K562 (cell line): Measurements from ENCODE around the gene MFAP3. TPM values are rescaled to one million over a fixed set of nuclear protein-coding genes. Genes with fewer than 3 reads are reported as not detected.

Experiments
- ATAC-seq: fragments of 200-7000 bp; cut with Tn5 transposase; 3 replicates; pipeline ENCODE4 v1.9.1; 2020; ENCODE audit warnings: moderate library complexity
- BruUV-seq: library from RNA; stranded (reverse); fragments of 400-500 nt; replicated peaks from 2 replicates; lab custom pipeline; 2021; lab: Mats Ljungman, UMichigan
- CTCF ChIA-PET: fragments of 300-600 bp; formaldehyde crosslinking; extraction: SDS; loops from one replicate; lab custom pipeline; 2021; ENCODE audit warnings: low intra/inter-chr PET ratio; lab: Yijun Ruan, JAX
- POLR2A ChIA-PET: fragments of 300-600, 350-650 bp; sonication (Branson Sonifier 250); formaldehyde crosslinking; extraction: SDS; loops from one replicate; lab custom pipeline; 2021; ENCODE audit warnings: antibody characterized with exemption, inconsistent platforms; lab: Yijun Ruan, JAX
- DNase-seq, 4 experiments: peaks; one replicate each; pipeline versions ENCODE4 v3.0.0 to v3.0.0-alpha.2; 2011 to 2018; ENCODE audit warnings: low spot score in 3 of 4, mixed read lengths in 3 of 4; ENCODE audit errors: extremely low read depth in 1 of 4
- FAIRE-seq: peaks from 2 replicates; lab custom pipeline; 2011; peaks lifted over from hg19 to GRCh38; lab: Jason Lieb, UNC
- H2AFZ ChIP-seq: 2 replicates; pipeline ENCODE4 v1.6.0; 2011; ENCODE audit warnings: low read depth, low read length, control low read depth, inconsistent platforms
- H3K27ac ChIP-seq: fragments of 200-600 bp; 3 replicates; pipeline ENCODE4 v1.8.0; 2011; ENCODE audit warnings: low read depth, mild to moderate bottlenecking, control low read depth, inconsistent platforms, low read length, moderate library complexity, mixed read lengths; ENCODE audit errors: extremely low read depth
- H3K27me3 ChIP-seq, 2 experiments: fragments of 300-600 bp in 1 of 2; 2 replicates in 1 of 2; 3 replicates in 1 of 2; pipeline versions ENCODE4 v1.6.0 to v1.8.0; 2011; ENCODE audit warnings: inconsistent platforms in 2 of 2, low read length in 2 of 2, mild to moderate bottlenecking in 1 of 2, mixed read lengths in 1 of 2, moderate library complexity in 1 of 2; ENCODE audit not compliant: control insufficient read depth in 2 of 2, insufficient read depth in 2 of 2
- H3K36me3 ChIP-seq: fragments of 300-600 bp; 3 replicates; pipeline ENCODE4 v1.8.0; 2011; ENCODE audit warnings: mild to moderate bottlenecking, low read length, inconsistent platforms; ENCODE audit not compliant: control insufficient read depth, insufficient read depth
- H3K4me1 ChIP-seq, 2 experiments: fragments of 200-600 bp in 1 of 2; replicated peaks in 1 of 2; 2 replicates in 1 of 2; 3 replicates in 1 of 2; pipeline versions ENCODE4 v1.5.1 to v1.8.0; 2011; ENCODE audit warnings: inconsistent platforms in 2 of 2, low read length in 2 of 2, mild to moderate bottlenecking in 1 of 2, mixed read lengths in 1 of 2, moderate library complexity in 1 of 2; ENCODE audit not compliant: control insufficient read depth in 2 of 2, insufficient read depth in 2 of 2
- H3K4me2 ChIP-seq: 2 replicates; pipeline ENCODE4 v1.6.1; 2011; ENCODE audit warnings: low read length, control low read depth, inconsistent platforms, mixed read lengths; ENCODE audit not compliant: insufficient read depth
- H3K4me3 ChIP-seq: fragments of 200-600 bp; sonication (generic), shearing (Covaris generic); 2 replicates; pipeline ENCODE4 v1.5.1; 2016; ENCODE audit warnings: control low read depth, inconsistent platforms
- H3K79me2 ChIP-seq: fragments of 200-600 bp; 3 replicates; pipeline ENCODE4 v1.8.0; 2011; ENCODE audit warnings: low read length, inconsistent platforms; ENCODE audit not compliant: control insufficient read depth, insufficient read depth
- H3K9ac ChIP-seq, 2 experiments: 2 replicates each; pipeline versions ENCODE4 v1.6.0 to v1.6.1; 2011; ENCODE audit warnings: low read depth in 2 of 2, low read length in 2 of 2, control low read depth in 1 of 2, inconsistent platforms in 1 of 2, mild to moderate bottlenecking in 1 of 2, mixed read lengths in 1 of 2; ENCODE audit not compliant: insufficient read depth in 1 of 2
- H3K9me1 ChIP-seq: one replicate; pipeline ENCODE4 v1.6.0; 2011; ENCODE audit warnings: inconsistent platforms, mild to moderate bottlenecking, low read length, moderate library complexity; ENCODE audit not compliant: control insufficient read depth, insufficient read depth
- H3K9me3 ChIP-seq: replicated peaks from 2 replicates; pipeline ENCODE4 v1.5.1; 2011; ENCODE audit warnings: low read depth, low read length, inconsistent platforms; ENCODE audit not compliant: control insufficient read depth, insufficient read depth
- H4K20me1 ChIP-seq: replicated peaks from 2 replicates; pipeline ENCODE4 v1.6.1; 2011; ENCODE audit warnings: low read length, inconsistent platforms, mixed read lengths; ENCODE audit not compliant: control insufficient read depth, insufficient read depth
- C11orf30 ChIP-seq: fragments of 450-650 bp; IDR thresholded peaks from 2 replicates; pipeline ENCODE4 v1.6.1; 2016; ENCODE audit warnings: low read depth, mild to moderate bottlenecking
- CEBPG ChIP-seq, 3 experiments: fragments of 200-800 bp in 1 of 3; sonication (Bioruptor generic) in 1 of 3; sonication (generic) in 1 of 3; formaldehyde crosslinking in 1 of 3; IDR thresholded peaks in 2 of 3; conservative IDR thresholded peaks in 1 of 3; 2 replicates each; pipeline versions ENCODE4 v1.6.1 to v1.8.0; 2016 to 2022; ENCODE audit warnings: missing compliant biosample characterization in 2 of 3, missing genetic modification characterization in 2 of 3, mild to moderate bottlenecking in 1 of 3, missing genetic modification reagents in 1 of 3
- EP300 ChIP-seq: IDR thresholded peaks from 2 replicates; pipeline ENCODE4 v1.6.1; 2012; ENCODE audit warnings: low read length, improper control_type of control experiment
- TEAD1 ChIP-seq, 2 experiments: fragments of 450-650 bp in 1 of 2; sonication (generic) in 1 of 2; formaldehyde crosslinking; IDR thresholded peaks; 2 replicates each; pipeline versions ENCODE4 v1.4.0 to v1.8.0; 2020 to 2022; ENCODE audit warnings: mild to moderate bottlenecking in 2 of 2, missing genetic modification reagents in 1 of 2
- WGBS: fragments of 100-300 bp; shearing (Covaris generic); methylation state at CpG from one replicate; pipeline ENCODE4 v1.1.6; 2016; ENCODE audit warnings: low coverage, mixed read lengths; ENCODE audit not compliant: insufficient coverage; ENCODE audit errors: missing lambda C conversion rate; 5-methylcytosine and 5-hydroxymethylcytosine counted together
- in situ Hi-C: fragments of 300-500 bp; cut with MboI; formaldehyde crosslinking; loops from 4 replicates; pipeline ENCODE4 v1.15.0; 2018; ENCODE audit warnings: inconsistent platforms, mixed read lengths
- intact Hi-C: fragments of 100-400 bp; cut with micrococcal nuclease; formaldehyde crosslinking; loops from 2 replicates; pipeline ENCODE4 v1.14.2; 2022
- polyA plus RNA-seq, 8 experiments: library from polyadenylated mRNA; depleted of rRNA in 4 of 8; stranded (reverse) in 5 of 8; unstranded in 3 of 8; fragments of >200 nt; fragmentation: Nextera tagmentation in 2 of 8; fragmentation: Illumina TruSeq in 1 of 8; extraction: Ambion mirVana in 2 of 8; extraction: Trizol in 1 of 8; gene quantifications; 2 replicates each; pipeline versions ENCODE4 v1.2.1 to v1.2.3, GENCODE V29; 2011 to 2014; ENCODE audit warnings: inconsistent platforms in 1 of 8, missing spikeins in 1 of 8
- total RNA-seq, 7 experiments: library from RNA; depleted of rRNA in 6 of 7; stranded (reverse); fragments of >200 nt in 6 of 7; fragmentation: Illumina TruSeq in 2 of 7; extraction: Trizol in 2 of 7; gene quantifications; 2 replicates each; pipeline versions ENCODE4 v1.2.1 to v1.2.3, GENCODE V29; 2011 to 2021; ENCODE audit warnings: low replicate concordance in 1 of 7
- TF ChIP-seq, protein P1 (sequence below): fragments of 250-450 bp; sonication (Bioruptor Pico); IDR thresholded peaks from 2 replicates; pipeline ENCODE4 v1.8.0; 2022; ENCODE audit warnings: inconsistent platforms, mild to moderate bottlenecking, moderate library complexity, borderline replicate concordance
- TF ChIP-seq, protein P2 (sequence below): fragments of 450-650 bp; IDR thresholded peaks from 2 replicates; pipeline ENCODE4 v1.6.1; 2016

MFAP3 gene
- total and polyA plus RNA-seq, 9 of the 15 experiments (the other 6 are each of a cell fraction or from before 2014, with no cell fraction given): 9.5 to 39.1 (median 20.7) TPM

DNA sequence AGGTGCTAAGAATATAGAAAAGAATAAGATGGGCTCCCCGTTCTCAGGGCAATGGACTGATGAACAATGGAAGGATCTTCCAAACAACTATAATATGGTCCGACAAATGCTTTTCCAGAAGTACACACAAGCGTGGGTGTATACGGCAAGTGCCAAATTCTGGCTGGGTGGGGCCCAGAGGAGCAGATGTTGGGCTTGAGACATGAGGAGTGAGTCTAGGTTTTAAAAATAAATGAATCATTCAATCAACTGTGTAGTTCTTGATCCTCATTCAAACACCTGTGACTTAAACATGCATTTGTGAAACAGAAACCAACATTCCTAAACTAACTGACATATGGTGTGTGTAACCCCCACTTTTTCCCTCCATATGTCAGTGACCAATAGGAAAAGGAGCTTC, 47.9 kb downstream of the MFAP3 start (continued):
- TF ChIP-seq CEBPG (CRISPR knock-in tag; IDR thresholded peaks at IDR 0.05) (no peak), CEBPG (tag; conservative IDR thresholded peaks at IDR 0.05 in 1 of 2, IDR thresholded peaks at IDR 0.05 in 1 of 2) (no peak), EP300 (no peak), C11orf30 (no peak)
- TF ChIP-seq, protein P1, sequence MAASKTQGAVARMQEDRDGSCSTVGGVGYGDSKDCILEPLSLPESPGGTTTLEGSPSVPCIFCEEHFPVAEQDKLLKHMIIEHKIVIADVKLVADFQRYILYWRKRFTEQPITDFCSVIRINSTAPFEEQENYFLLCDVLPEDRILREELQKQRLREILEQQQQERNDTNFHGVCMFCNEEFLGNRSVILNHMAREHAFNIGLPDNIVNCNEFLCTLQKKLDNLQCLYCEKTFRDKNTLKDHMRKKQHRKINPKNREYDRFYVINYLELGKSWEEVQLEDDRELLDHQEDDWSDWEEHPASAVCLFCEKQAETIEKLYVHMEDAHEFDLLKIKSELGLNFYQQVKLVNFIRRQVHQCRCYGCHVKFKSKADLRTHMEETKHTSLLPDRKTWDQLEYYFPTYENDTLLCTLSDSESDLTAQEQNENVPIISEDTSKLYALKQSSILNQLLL: no peak

DNA sequence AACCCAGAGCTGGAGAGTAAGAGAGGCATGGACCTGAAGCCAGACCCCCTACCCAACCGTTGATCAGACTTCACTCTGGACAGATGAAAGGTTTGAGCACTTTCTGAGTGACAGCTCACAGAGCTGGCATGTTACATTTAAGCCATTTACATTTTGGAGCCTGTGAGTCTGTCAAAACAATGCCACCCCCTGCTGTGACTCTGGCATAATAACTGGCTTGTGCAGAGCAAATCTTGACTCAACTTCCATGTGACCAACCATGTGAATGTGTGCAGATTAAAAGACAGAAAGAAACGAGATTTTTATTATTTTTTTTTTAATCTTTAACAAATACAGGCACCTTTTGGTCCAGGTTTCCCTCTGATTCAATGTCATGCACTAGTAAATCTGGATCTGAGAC, 48.5 kb downstream of the MFAP3 start:
- H3K27me3 ChIP-seq: peaks cover 25 to 26% of the 10 kb centered on the region in 2 experiments; a peak in 4 of 5 replicates
- H2AFZ ChIP-seq: no peak overlapping the region
- H3K9me1 ChIP-seq: no peaks in the 10 kb centered on the region
- H3K9me3 ChIP-seq: no peaks in the 10 kb centered on the region
- no TSS peak for BruUV-seq
- 0 out of 2 replicates have a peak, but pooled peaks cover 3% of the 10 kb centered on the region for H4K20me1 ChIP-seq
- no peak overlapping the region for H3K4me3 ChIP-seq
- 0% methylated on average over 2 of the region's 2 CpGs for WGBS
- intact Hi-C loops: no loop called here
- FAIRE-seq (no peak), DNase-seq (no peak), ATAC-seq (no peak)
- TF ChIP-seq, protein P2, sequence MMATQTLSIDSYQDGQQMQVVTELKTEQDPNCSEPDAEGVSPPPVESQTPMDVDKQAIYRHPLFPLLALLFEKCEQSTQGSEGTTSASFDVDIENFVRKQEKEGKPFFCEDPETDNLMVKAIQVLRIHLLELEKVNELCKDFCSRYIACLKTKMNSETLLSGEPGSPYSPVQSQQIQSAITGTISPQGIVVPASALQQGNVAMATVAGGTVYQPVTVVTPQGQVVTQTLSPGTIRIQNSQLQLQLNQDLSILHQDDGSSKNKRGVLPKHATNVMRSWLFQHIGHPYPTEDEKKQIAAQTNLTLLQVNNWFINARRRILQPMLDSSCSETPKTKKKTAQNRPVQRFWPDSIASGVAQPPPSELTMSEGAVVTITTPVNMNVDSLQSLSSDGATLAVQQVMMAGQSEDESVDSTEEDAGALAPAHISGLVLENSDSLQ: 0 out of 2 replicates have a peak, but pooled peaks have one; percentile 6
- no peak for TF ChIP-seq TEAD1 (CRISPR knock-in tag; IDR thresholded peaks at IDR 0.05)
- H3K36me3 ChIP-seq: no peaks in the 10 kb centered on the region
- no peak overlapping the region for H3K27ac ChIP-seq
- H3K9ac ChIP-seq: no peak overlapping the region
- in situ Hi-C loops: no loop called here
- ChIA-PET POLR2A (interaction anchor here (0.5 to 1.3 kb wide), 3 partner anchors 15 to 369 kb away, joined by 3 to 6 read pairs (median 3); no protein-coding TSS in a partner anchor), CTCF (no interaction called here)
- no peaks in the 10 kb centered on the region for H3K79me2 ChIP-seq
- no peak overlapping the region for H3K4me2 ChIP-seq
- no peaks in the 10 kb centered on the region for H3K4me1 ChIP-seq
